Tibial artery (tissue), 4 donors: ENCODE data around the gene LRCH1.
A peak's percentile ranks its signal among the peaks of the same experiment; 100 is the strongest.

Experiments used
- DNase-seq, 2 donors: peaks; one replicate each; pipeline ENCODE4 v3.0.0-alpha.2; 2019
- H3K27ac ChIP-seq, 2 donors: fragments of 200-600 bp; sonication (generic) in 1 of 2; 1 replicate in 1 of 2; 2 replicates in 1 of 2; pipeline ENCODE4 v1.5.1; 2018 to 2019; ENCODE audit warnings: mild to moderate bottlenecking in 1 of 2
- H3K27me3 ChIP-seq, 2 donors: fragments of 200-600 bp; sonication (generic) in 1 of 2; one replicate each; pipeline versions ENCODE4 v1.5.1 to v1.6.0; 2016 to 2019
- H3K36me3 ChIP-seq, 3 donors: fragments of 200-600 bp; sonication (generic) in 2 of 3; one replicate each; pipeline ENCODE4 v1.5.1; 2016 to 2019; ENCODE audit warnings: mild to moderate bottlenecking in 2 of 3
- H3K4me1 ChIP-seq, 4 donors: fragments of 200-600 bp; sonication (generic) in 2 of 4; 1 replicate in 3 of 4; 2 replicates in 1 of 4; pipeline ENCODE4 v1.5.1; 2016 to 2019
- H3K4me3 ChIP-seq, 2 donors: fragments of 200-600 bp; sonication (generic) in 1 of 2; 1 replicate in 1 of 2; 2 replicates in 1 of 2; pipeline ENCODE4 v1.5.1; 2018 to 2019; ENCODE audit warnings: mild to moderate bottlenecking in 2 of 2
- H3K9me3 ChIP-seq, 3 donors: fragments of 200-600 bp; sonication (generic) in 1 of 3; one replicate each; pipeline ENCODE4 v1.5.1; 2016 to 2019
- intact Hi-C: fragments of 100-400 bp; cut with DNase I; formaldehyde crosslinking; loops from one replicate; pipeline ENCODE4 v1.15.0; 2023; ENCODE audit warnings: low total_unique reads
- TF ChIP-seq, protein P1 (sequence below), 2 experiments: fragments of 200-600 bp in 1 of 2; fragments of 450-650 bp in 1 of 2; IDR thresholded peaks; one replicate each; pipeline ENCODE4 v1.5.1; 2017 to 2019; ENCODE audit warnings: antibody characterized with exemption in 2 of 2, mild to moderate bottlenecking in 1 of 2, moderate library complexity in 1 of 2

LRCH1 gene

GRCh38 chr13:46796515-46797474 is 243.8 kb downstream of the LRCH1 start, which contains the start of gene ESD:
Gene ESD (minus strand): TSS chr13:46797161. CDS start chr13:46791413, 5,748 bp downstream.
- Histone ChIP-seq H3K9me3 (no peaks in the 10 kb centered on the region), H3K27me3 (no peaks in the 10 kb centered on the region), H3K36me3 (no peaks in the 10 kb centered on the region), H3K4me1 (peaks cover 0 to 55% (median 27%) of the 10 kb centered on the region in 4 donors), H3K4me3 (peak within 1 kb of the TSS; percentile 76 to 80), H3K27ac (peak within 1 kb of the TSS; percentile 93 to 96)
- DNase-seq = peak; percentile 94 to 96
- TF ChIP-seq, protein P1, sequence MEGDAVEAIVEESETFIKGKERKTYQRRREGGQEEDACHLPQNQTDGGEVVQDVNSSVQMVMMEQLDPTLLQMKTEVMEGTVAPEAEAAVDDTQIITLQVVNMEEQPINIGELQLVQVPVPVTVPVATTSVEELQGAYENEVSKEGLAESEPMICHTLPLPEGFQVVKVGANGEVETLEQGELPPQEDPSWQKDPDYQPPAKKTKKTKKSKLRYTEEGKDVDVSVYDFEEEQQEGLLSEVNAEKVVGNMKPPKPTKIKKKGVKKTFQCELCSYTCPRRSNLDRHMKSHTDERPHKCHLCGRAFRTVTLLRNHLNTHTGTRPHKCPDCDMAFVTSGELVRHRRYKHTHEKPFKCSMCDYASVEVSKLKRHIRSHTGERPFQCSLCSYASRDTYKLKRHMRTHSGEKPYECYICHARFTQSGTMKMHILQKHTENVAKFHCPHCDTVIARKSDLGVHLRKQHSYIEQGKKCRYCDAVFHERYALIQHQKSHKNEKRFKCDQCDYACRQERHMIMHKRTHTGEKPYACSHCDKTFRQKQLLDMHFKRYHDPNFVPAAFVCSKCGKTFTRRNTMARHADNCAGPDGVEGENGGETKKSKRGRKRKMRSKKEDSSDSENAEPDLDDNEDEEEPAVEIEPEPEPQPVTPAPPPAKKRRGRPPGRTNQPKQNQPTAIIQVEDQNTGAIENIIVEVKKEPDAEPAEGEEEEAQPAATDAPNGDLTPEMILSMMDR (IDR thresholded peaks at IDR 0.05) = no peak
- intact Hi-C loops = loop anchor here (10.0 kb wide), 1 partner anchor 288 kb away; no protein-coding TSS in a partner anchor

GRCh38 chr13:46797501-46798237 is 244.7 kb downstream of the LRCH1 start:
- intact Hi-C loops = loop anchor here (10.0 kb wide), 1 partner anchor 287 kb away; no protein-coding TSS in a partner anchor
- TF ChIP-seq, protein P1 (IDR thresholded peaks at IDR 0.05) = no peak
- Histone ChIP-seq H3K27ac (peak overlapping the region; percentile 93 to 96), H3K9me3 (no peaks in the 10 kb centered on the region), H3K36me3 (no peaks in the 10 kb centered on the region), H3K27me3 (no peaks in the 10 kb centered on the region), H3K4me3 (peak overlapping the region; percentile 76 to 80), H3K4me1 (peaks cover 0 to 52% (median 27%) of the 10 kb centered on the region in 4 donors)
- no peak for DNase-seq

- TF ChIP-seq, protein P1 (IDR thresholded peaks at IDR 0.05) = no peak
- Histone ChIP-seq H3K4me3 (no peak overlapping the region), H3K9me3 (no peaks in the 10 kb centered on the region), H3K36me3 (no peaks in the 10 kb centered on the region), H3K4me1 (peaks cover 0 to 40% (median 24%) of the 10 kb centered on the region in 4 donors), H3K27me3 (no peaks in the 10 kb centered on the region), H3K27ac (no peak overlapping the region)
- DNase-seq = no peak
- intact Hi-C loops = loop anchor here (10.0 kb wide), 1 partner anchor 286 kb away; no protein-coding TSS in a partner anchor
Observed at GRCh38 chr13:46799139-46799538, 246.2 kb downstream of the LRCH1 start.

DNA sequence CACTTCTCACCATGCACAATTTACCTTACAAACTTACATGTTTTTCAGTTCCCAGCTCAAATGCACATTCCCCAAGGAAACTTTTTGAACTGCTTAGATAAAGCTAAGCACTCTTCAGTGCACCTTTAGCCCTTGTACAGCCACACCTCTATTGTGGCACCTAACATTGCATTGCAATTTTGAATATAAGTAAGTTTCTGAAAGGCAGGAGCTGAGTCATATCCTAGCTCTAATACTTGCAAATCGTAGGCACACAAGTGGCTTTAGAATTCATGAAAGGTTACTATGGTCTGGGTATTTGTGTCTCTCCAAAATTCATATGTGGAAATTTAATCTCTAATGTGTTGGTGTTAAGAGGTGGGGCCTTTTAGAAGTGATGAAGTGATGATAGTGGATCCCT is 248.9 kb downstream of the LRCH1 start:
- TF ChIP-seq, protein P1 (IDR thresholded peaks at IDR 0.05) = no peak
- H3K4me3 ChIP-seq = no peak overlapping the region
- H3K36me3 ChIP-seq = no peaks in the 10 kb centered on the region
- H3K27ac ChIP-seq = no peak overlapping the region
- intact Hi-C loops = no loop called here
- no peaks in the 10 kb centered on the region for H3K9me3 ChIP-seq
- no peaks in the 10 kb centered on the region for H3K27me3 ChIP-seq
- H3K4me1 ChIP-seq = peaks cover 0 to 19% (median 5%) of the 10 kb centered on the region in 4 donors
- DNase-seq = no peak
